Activated CD8-positive, alpha-beta memory T cell treated with anti-CD3 and anti-CD28 coated beads, Interleukin-2, amount 50 U/mL, for 1 hour (primary cell): ENCODE measurements around the gene TRAF5.

Experiments used
- DNase-seq: peaks from one replicate; pipeline ENCODE4 v3.0.0-alpha.2; 2020; ENCODE audit errors: extremely low read depth

TRAF5 gene

DNA sequence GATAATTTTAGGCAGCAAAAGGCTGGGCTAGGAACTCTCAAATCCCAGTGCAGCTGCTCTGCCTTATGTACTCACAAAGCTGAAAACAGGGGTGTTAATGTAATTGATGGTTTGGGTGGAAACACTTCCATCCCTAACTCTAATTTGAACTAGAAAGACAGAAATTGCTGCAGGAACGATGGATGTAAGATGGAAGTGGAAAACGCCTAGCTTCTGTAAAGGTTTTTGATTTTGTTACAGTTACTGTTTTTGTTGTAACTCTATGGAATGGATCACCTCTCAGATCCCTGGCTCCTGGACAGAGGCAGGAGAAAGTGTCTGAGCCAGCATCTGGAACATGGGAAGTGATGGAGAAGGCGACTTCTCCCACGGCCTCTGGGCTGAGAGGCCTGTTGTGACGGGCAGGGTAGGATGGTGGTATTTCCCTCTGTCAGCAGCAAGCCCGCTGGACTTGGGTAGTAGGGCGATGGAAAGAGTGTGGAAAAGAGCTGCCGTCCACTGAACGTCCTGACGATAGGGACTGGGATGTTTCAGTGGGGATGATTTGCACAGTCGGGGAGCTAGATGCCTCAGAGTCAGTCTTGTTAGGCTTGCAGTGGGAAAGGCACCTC is 1.6 kb downstream of the TRAF5 start:
- no peak for DNase-seq

DNA sequence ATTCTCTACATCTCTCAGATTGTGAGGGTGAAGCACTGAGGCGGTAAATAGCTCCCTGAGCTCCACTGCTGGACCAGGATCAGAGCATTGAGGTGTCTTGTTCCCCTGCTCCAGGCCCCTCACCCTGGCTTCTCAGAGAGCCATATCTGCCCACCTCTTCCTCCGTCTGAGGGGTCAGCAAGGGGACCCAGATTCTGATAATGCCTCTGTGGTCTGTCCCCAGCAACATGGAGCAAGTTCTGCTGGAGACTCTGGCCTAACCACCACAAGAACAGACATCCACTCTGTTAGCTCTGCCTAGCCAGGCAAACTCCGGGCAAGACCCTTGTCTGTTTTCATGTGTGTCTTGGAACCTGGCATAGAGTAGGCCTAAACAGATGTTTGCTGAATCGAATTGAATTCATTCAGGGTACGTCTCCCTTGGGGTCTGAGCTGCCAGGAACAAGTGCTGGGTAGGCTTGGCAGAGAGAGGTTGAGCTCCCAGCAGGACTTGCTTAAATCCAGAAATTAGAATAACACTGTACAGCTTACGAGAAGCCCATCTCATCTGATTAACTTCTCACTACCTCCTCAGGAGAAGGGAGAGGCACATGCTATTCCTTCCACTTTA is 2.3 kb downstream of the TRAF5 start:
- no peak for DNase-seq

DNA sequence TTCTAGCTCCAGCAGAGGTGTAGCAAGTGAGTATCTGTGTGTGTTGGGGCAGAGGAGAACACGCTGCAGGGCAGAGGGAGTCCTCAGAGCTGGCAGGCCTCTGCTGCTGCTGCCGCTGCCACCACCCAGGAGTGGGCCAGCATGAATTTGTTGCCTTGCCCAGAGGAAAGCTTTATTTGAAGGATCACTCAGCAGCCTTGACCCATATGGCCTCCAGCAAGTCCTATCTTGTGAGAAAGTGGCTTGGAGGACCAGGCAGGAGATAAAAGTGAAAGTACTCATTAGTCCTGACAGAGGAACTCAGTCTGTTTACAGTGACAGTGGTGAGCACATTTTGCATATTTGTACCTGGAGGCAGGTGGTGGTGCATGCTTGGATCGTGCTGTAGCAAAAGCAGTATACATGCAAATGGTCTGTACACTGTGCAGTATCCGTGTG is 3.1 kb downstream of the TRAF5 start:
- no peak for DNase-seq

- DNase-seq: no peak
These were observed 3.8 kb downstream of the TRAF5 start for GRCh38 chr1:211330282-211330936.

DNA sequence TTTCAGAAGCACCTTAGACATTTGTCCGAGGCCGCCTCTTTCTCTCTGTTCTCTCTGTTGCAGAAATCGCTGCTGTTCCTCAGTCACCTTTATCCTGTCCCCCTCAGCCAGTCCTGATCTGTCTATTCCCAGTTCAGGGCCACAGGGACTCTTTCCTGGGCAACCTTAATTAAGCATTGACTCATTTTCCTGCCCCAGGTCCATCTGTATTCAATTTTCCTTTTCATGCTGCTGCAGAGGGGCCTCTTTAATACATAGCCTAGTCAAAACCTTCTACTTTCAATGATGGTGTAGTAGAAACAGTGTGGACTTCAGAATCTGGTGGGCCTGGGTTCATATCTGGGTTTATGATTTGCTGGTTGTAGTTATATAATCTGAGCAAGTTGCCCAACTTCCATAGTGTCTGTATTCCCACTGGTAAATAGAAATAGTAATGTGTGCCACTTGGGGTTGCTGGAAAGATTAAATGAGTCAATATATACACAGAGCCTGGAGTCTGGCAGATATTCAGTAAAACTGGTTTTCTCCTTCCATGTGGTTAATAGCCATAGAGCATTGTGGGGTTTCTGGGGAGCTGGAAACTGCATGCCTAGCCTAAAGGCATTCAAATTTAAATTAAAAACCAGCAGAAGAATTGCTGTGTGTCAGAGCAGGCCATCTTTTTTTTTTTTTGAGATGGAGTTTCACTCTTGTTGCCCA is 4.5 kb downstream of the TRAF5 start:
- no peak for DNase-seq

DNA sequence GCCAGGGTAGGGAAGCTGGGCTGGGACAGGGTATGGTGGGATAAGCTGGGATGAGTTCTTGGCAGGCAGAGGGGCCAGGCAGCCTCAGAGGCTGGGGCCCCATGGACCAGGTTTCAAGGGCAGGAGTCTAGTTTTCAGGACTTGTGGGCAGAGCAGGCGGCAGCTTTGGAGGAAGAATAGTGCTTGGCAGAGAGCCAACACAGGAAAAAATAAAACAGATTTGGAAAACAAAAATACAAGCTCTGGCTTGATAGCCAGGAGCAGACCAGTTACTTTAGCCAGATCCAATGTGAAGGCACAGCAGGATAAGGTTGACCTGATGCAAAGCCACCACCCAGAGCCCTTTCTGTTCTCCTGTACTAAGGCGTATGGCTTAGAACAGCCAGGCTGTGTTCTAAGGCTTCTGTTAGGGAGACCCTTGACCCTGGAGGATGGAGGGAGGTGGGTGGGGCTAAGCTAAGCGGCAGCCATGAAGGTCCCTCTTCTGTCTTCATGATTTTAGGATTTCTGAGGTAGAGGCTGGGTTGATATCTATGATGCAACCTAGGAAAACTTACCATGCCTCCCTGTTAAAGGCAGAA is 5.5 kb downstream of the TRAF5 start:
- no peak for DNase-seq

- DNase-seq: no peak
These were observed 6.2 kb downstream of the TRAF5 start for GRCh38 chr1:211332830-211333229.

DNA sequence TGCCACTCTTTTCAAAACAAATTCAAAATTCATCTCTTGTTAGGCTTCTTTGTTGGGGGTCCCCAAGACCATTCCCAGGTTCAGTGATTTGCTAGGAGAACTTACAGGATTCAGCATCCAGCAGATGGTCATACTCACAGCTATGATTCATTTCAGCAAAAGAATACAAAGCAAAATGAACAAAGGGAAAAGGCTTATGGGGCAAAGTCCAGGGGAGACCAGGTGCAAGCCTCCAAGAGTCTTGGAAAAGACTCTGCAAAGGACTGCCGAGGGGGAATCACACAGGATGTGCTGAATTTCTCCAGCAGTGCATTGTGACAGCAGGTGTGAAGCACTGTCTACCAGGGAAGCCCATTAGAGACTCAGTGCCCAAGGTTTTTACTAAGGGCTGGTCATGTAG is 7.3 kb downstream of the TRAF5 start:
- no peak for DNase-seq

GRCh38 chr1:211334986-211335385 is 8.4 kb downstream of the TRAF5 start:
- DNase-seq: no peak

GRCh38 chr1:211335522-211336157 is 9.0 kb downstream of the TRAF5 start:
- DNase-seq: no peak

- no peak for DNase-seq
These were observed 9.5 kb downstream of the TRAF5 start for GRCh38 chr1:211336161-211336560.

DNA sequence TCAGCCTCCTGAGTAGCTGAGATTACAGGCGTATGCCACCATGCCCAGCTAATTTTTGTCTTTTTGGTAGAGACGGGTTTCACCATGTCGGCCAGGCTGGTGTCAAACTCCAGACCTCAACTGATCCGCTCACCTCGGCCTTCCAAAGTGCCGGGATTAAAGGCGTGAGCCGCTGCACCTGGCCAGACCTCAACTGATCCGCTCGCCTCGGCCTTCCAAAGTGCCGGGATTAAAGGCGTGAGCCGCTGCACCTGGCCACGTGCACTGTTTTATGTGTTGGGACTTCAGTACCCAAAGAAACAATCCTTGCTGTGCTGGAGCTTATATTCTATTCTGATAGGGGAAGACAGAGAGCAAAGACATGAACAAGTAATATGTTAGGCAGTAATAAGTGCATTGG is 10.1 kb downstream of the TRAF5 start:
- no peak for DNase-seq

GRCh38 chr1:211337430-211338223 is 11.0 kb downstream of the TRAF5 start:
- no peak for DNase-seq

GRCh38 chr1:211338224-211338620 is 11.6 kb downstream of the TRAF5 start:
- DNase-seq: no peak

GRCh38 chr1:211339631-211340041 is 13.0 kb downstream of the TRAF5 start:
- no peak for DNase-seq

GRCh38 chr1:211340622-211341507 is 14.2 kb downstream of the TRAF5 start:
- DNase-seq: no peak

GRCh38 chr1:211341999-211342398 is 15.4 kb downstream of the TRAF5 start:
- no peak for DNase-seq

DNA sequence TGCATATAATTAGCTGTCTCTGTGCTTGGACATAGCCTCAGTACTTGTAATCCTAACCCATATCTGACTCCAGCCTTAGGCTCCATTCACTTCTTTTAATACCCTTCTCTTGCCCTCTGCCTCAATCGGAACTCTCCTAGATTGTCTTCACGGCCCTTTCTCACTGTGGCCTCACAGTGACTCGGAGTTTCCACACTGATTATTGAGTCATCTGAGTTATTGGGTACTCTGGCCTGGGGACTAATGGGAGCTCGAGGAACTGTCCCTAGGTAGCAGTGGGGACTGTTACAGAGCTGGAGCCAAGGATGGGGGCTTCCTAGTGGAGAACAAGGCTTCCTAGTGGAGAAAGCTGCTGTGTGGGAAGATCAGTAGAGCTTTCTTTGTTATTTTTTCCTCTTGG is 17.0 kb downstream of the TRAF5 start:
- DNase-seq: no peak

DNA sequence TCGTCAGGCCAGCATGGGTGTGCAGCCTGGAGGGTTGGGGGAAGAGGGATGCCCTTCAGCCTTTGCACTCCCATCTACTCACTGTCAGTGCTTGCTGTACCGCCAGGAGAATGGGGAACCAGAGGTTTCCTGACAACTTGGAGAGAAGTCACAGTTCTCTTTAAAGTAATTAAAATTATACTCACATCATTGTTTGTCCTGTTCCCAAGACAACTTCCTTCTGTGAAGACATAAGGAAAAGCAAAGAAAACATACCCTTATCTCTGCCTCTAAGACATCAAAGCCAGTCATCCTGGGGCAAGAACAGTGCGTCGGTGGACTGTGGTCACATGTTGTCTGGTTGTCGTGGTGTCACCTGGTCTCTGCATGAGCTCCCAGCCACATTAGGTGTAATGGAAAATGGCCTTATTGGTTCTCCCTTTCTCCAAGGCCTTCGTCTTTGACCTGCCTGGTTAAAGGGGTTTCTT is 17.6 kb downstream of the TRAF5 start:
- DNase-seq: no peak

- DNase-seq: no peak
These were observed 19.1 kb downstream of the TRAF5 start for GRCh38 chr1:211345719-211346118.
